ENCODE results near the gene ARRDC3. TPM values are rescaled to one million over a fixed set of nuclear protein-coding genes. Genes with fewer than 3 reads are reported as not detected.

Gene ARRDC3
- total and polyA plus RNA-seq, 10 of the 15 experiments (the other 5 are each of a cell fraction or from before 2014, with no cell fraction given) = 2.3 to 14.0 (median 8.6) TPM

DNA sequence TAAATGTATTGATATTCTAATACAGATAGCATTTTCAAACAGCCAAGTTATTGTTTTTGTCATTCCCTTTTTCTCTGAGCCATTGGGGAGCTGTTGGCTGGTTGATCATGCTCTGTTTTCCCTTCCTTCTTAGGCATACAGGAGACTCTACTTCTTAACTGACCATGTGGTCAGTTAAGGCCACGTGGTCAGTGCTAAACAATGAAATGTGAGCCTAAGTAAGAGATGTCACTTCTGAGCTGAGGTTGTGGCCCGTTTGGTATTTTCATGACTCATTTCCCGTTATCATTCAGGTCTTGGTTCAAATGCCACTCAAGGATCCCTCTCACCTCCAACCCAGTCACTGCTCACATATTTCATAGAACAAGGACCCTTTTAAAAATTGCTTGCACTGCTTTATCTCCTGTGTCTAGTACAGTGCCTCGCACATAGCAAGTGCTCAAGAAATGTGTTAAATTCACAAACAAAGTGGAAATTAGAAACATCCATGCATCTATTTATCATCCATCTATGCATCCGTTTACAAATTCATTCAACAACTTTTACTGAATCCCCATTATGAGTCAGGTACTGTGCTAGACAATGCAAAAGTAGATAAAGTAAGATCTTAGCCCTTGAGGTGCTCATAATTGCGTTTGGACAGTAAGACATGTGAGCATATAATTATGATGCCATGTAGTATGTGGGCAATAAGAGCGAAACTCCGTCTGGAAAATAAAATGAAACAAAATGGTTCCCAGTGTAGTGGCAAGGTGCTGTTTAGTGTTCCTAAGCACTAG is 50.7 kb downstream of the ARRDC3 start (continued):
- TF ChIP-seq, protein P1, sequence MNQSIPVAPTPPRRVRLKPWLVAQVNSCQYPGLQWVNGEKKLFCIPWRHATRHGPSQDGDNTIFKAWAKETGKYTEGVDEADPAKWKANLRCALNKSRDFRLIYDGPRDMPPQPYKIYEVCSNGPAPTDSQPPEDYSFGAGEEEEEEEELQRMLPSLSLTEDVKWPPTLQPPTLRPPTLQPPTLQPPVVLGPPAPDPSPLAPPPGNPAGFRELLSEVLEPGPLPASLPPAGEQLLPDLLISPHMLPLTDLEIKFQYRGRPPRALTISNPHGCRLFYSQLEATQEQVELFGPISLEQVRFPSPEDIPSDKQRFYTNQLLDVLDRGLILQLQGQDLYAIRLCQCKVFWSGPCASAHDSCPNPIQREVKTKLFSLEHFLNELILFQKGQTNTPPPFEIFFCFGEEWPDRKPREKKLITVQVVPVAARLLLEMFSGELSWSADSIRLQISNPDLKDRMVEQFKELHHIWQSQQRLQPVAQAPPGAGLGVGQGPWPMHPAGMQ (IDR thresholded peaks at IDR 0.05; ENCODE audit: borderline replicate concordance) = no peak
- peak; percentile 80 for TF ChIP-seq RAD51 (IDR thresholded peaks at IDR 0.05)
- TF ChIP-seq RUNX3 (IDR thresholded peaks at IDR 0.05; ENCODE audit: low read length) = 0 out of 2 replicates have a peak, but pooled peaks have one; percentile 14
- no peak for TF ChIP-seq NFYB (IDR thresholded peaks at IDR 0.05; ENCODE audit: insufficient read depth, low read depth, low read length)
- TF ChIP-seq, protein P2, sequence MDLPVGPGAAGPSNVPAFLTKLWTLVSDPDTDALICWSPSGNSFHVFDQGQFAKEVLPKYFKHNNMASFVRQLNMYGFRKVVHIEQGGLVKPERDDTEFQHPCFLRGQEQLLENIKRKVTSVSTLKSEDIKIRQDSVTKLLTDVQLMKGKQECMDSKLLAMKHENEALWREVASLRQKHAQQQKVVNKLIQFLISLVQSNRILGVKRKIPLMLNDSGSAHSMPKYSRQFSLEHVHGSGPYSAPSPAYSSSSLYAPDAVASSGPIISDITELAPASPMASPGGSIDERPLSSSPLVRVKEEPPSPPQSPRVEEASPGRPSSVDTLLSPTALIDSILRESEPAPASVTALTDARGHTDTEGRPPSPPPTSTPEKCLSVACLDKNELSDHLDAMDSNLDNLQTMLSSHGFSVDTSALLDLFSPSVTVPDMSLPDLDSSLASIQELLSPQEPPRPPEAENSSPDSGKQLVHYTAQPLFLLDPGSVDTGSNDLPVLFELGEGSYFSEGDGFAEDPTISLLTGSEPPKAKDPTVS (IDR thresholded peaks at IDR 0.05; ENCODE audit: low read depth, low read length) = no peak

DNA sequence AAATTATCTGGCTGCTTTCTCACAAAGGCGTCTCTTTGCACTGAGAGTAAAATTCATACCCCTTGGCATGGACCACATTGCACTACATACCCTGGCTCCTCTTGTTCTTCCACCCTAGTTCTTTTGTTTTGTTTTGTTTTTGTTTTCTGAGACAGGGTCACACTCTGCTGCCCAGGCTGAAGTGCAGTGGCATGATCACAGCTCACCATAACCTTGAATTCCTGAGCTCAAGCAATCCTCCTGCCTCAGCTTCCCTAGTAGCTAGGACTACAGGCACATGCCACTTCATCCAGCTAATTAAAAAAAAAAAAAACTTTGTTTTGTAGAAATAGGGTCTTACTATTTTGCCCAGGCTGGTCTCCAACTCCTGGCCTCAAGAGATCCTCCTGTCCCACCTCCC is 51.4 kb downstream of the ARRDC3 start:
- no peak for ATAC-seq
- RAD21 ChIA-PET (ENCODE audit: unreplicated experiment) = no interaction called here
- TF ChIP-seq MEF2B (IDR thresholded peaks at IDR 0.05; ENCODE audit: partially characterized antibody, poor library complexity, severe bottlenecking) (no peak), SMC3 (IDR thresholded peaks at IDR 0.05; ENCODE audit: borderline replicate concordance, low read length) (no peak), CHD2 (IDR thresholded peaks at IDR 0.05; ENCODE audit: borderline replicate concordance, low read depth, low read length) (no peak), BACH1 (IDR thresholded peaks at IDR 0.05; ENCODE audit: borderline replicate concordance) (no peak), MTA2 (IDR thresholded peaks at IDR 0.05; ENCODE audit: low read depth) (no peak), JUNB (IDR thresholded peaks at IDR 0.05) (no peak), NFIC (IDR thresholded peaks at IDR 0.05; ENCODE audit: low read depth, low read length) (no peak), PAX8 (IDR thresholded peaks at IDR 0.05) (no peak), RCOR1 (conservative IDR thresholded peaks at IDR 0.05; ENCODE audit: low read depth, low read length) (no peak), EZH2 (IDR thresholded peaks at IDR 0.05; ENCODE audit: borderline replicate concordance, control insufficient read depth, low read depth, low read length) (no peak)
- TF ChIP-seq, protein P3, sequence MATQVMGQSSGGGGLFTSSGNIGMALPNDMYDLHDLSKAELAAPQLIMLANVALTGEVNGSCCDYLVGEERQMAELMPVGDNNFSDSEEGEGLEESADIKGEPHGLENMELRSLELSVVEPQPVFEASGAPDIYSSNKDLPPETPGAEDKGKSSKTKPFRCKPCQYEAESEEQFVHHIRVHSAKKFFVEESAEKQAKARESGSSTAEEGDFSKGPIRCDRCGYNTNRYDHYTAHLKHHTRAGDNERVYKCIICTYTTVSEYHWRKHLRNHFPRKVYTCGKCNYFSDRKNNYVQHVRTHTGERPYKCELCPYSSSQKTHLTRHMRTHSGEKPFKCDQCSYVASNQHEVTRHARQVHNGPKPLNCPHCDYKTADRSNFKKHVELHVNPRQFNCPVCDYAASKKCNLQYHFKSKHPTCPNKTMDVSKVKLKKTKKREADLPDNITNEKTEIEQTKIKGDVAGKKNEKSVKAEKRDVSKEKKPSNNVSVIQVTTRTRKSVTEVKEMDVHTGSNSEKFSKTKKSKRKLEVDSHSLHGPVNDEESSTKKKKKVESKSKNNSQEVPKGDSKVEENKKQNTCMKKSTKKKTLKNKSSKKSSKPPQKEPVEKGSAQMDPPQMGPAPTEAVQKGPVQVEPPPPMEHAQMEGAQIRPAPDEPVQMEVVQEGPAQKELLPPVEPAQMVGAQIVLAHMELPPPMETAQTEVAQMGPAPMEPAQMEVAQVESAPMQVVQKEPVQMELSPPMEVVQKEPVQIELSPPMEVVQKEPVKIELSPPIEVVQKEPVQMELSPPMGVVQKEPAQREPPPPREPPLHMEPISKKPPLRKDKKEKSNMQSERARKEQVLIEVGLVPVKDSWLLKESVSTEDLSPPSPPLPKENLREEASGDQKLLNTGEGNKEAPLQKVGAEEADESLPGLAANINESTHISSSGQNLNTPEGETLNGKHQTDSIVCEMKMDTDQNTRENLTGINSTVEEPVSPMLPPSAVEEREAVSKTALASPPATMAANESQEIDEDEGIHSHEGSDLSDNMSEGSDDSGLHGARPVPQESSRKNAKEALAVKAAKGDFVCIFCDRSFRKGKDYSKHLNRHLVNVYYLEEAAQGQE (IDR thresholded peaks at IDR 0.05; ENCODE audit: low read depth, low read length) = no peak

More for the DNA sequence above, 51.4 kb downstream of the ARRDC3 start:
- no peak overlapping the region for H2AFZ ChIP-seq (ENCODE audit: control insufficient read depth, low read depth, low read length)
- ChIA-PET CTCF (interaction anchor here (0.6 kb wide), 1 partner anchor 42 kb away, joined by 3 read pairs; no protein-coding TSS in a partner anchor), SMC1A (ENCODE audit: uncharacterized antibody, unreplicated experiment) (interaction anchor here (1.0 kb wide), 1 partner anchor 50 kb away, joined by 3 read pairs; no protein-coding TSS in a partner anchor), POLR2A (interaction anchor here (1.1 kb wide), 1 partner anchor 26 kb away, joined by 3 read pairs; no protein-coding TSS in a partner anchor)
- FAIRE-seq = no peak
- H3K27me3 ChIP-seq (replicated peaks in 1 of 2; ENCODE audit: control insufficient read depth in 2 of 2, insufficient read depth in 2 of 2, low read length in 1 of 2) = no peaks in the 10 kb centered on the region
- H3K9me3 ChIP-seq (replicated peaks; ENCODE audit: control insufficient read depth, insufficient read depth, low read length) = no peaks in the 10 kb centered on the region
- 100% methylated on average over 1 of the region's 1 CpG for WGBS (ENCODE audit: insufficient coverage, insufficient replicate concordance, low lambda C conversion rate, missing lambda C conversion rate)
- no peaks in the 10 kb centered on the region for H3K79me2 ChIP-seq (ENCODE audit: control insufficient read depth, insufficient read depth, low read length)
- H4K20me1 ChIP-seq (ENCODE audit: control insufficient read depth, insufficient read depth) = no peaks in the 10 kb centered on the region
- no peaks in the 10 kb centered on the region for H3K4me1 ChIP-seq (ENCODE audit: control insufficient read depth, insufficient read depth, low read length)
- in situ Hi-C loops (cut with MboI) (no loop called here), intact Hi-C loops (cut with micrococcal nuclease; ENCODE audit: unreplicated experiment) (no loop called here)
- BruUV-seq (replicated peaks) = no TSS peak
- H3K27ac ChIP-seq (ENCODE audit: control insufficient read depth, insufficient read depth) = no peak overlapping the region
- H3K9ac ChIP-seq (ENCODE audit: control insufficient read depth, insufficient read depth, low read length) = no peak overlapping the region
- no peak for DNase-seq (ENCODE audit: low read depth, low spot score)
- no peaks in the 10 kb centered on the region for H3K36me3 ChIP-seq (ENCODE audit: control insufficient read depth in 2 of 2, insufficient read depth in 2 of 2, low read length in 1 of 2)
- no peak overlapping the region for H3K4me2 ChIP-seq (ENCODE audit: control insufficient read depth, insufficient read depth)
- no peak overlapping the region for H3K4me3 ChIP-seq
